ENCODE measurements around the gene PTMA. TPM values are rescaled to one million over a fixed set of nuclear protein-coding genes. Genes with fewer than 3 reads are reported as not detected.

PTMA gene
- total RNA-seq, 2 experiments from 2014 or later, result 2,162 to 2,216 TPM

Other genes with a start within 250 kb of the PTMA start
- gene NCL, start 244.0 kb upstream of the PTMA start, total RNA-seq, result 100 to 1,000 TPM; 908 to 911 TPM
- not detected for gene NMUR1, start 178.1 kb upstream of the PTMA start, total RNA-seq
- not detected for gene TEX44, start 115.7 kb upstream of the PTMA start, total RNA-seq
- 10 to 100 TPM; 25.6 to 27.1 TPM for gene PDE6D, start 72.8 kb downstream of the PTMA start, total RNA-seq
- gene COPS7B, start 77.9 kb downstream of the PTMA start, total RNA-seq, result 10 to 100 TPM; 47.3 to 52.8 TPM
- gene NPPC, start 217.9 kb downstream of the PTMA start, total RNA-seq, result 1 to 10 TPM in 1 of 2 experiments, under 1 TPM in 1; 0.57 to 1.2 TPM

Data from activated naive CD4-positive, alpha-beta T cell treated with anti-CD3 and anti-CD28 coated beads for 36 hours (primary cell).